Measurements from ENCODE around the gene PHF12.
A peak's percentile ranks its signal among the peaks of the same experiment; 100 is the strongest.
"Not testable (repeated sequence)": the region's sequence is repeated elsewhere in the genome, so short reads cannot be mapped to it uniquely, and the experiment has no call there.

The PHF12 gene

GRCh38 chr17:28928061-28928460, 23.3 kb downstream of the PHF12 start:
- DNase-seq, result no peak

- no peak for DNase-seq
These were observed 24.5 kb downstream of the PHF12 start for GRCh38 chr17:28926786-28927185.

- no peak for DNase-seq
These were observed 25.0 kb downstream of the PHF12 start for GRCh38 chr17:28926366-28926765.

GRCh38 chr17:28925912-28926365, 25.4 kb downstream of the PHF12 start:
- DNase-seq, result no peak

- no peak for DNase-seq
These were observed 31.1 kb downstream of the PHF12 start for GRCh38 chr17:28920201-28920600.

- DNase-seq, result no peak
These were observed 33.0 kb downstream of the PHF12 start for GRCh38 chr17:28918295-28918694.

- no peak for DNase-seq
These were observed 33.9 kb downstream of the PHF12 start for GRCh38 chr17:28917465-28917864.

GRCh38 chr17:28917029-28917428, 34.3 kb downstream of the PHF12 start:
- no peak for DNase-seq

- DNase-seq, result peak; percentile 18
These were observed 34.9 kb downstream of the PHF12 start for GRCh38 chr17:28916302-28916934.

GRCh38 chr17:28912938-28913333, 38.4 kb downstream of the PHF12 start:
- no peak for DNase-seq

GRCh38 chr17:28912281-28912937, 38.9 kb downstream of the PHF12 start:
- DNase-seq, result no peak

- DNase-seq, result no peak
These were observed 39.8 kb downstream of the PHF12 start for GRCh38 chr17:28911411-28912045.

- DNase-seq, result no peak
These were observed 40.8 kb downstream of the PHF12 start for GRCh38 chr17:28910534-28910933.

- no peak for DNase-seq
These were observed 42.6 kb downstream of the PHF12 start for GRCh38 chr17:28908640-28909167.

- no peak for DNase-seq
These were observed 43.4 kb downstream of the PHF12 start for GRCh38 chr17:28907709-28908475.

- no peak for DNase-seq
These were observed 44.4 kb downstream of the PHF12 start for GRCh38 chr17:28906706-28907438.

- DNase-seq, result no peak
These were observed 45.0 kb downstream of the PHF12 start for GRCh38 chr17:28906276-28906675.

GRCh38 chr17:28904800-28905199, 46.5 kb downstream of the PHF12 start:
- no peak for DNase-seq

- DNase-seq, result not testable (repeated sequence)
These were observed 47.8 kb downstream of the PHF12 start for GRCh38 chr17:28903546-28903841.

GRCh38 chr17:28902819-28903545, 48.3 kb downstream of the PHF12 start, which contains the start of gene DHRS13:
Gene DHRS13, minus strand, starts transcription at chr17:28903079. Its CDS starts 135 bp downstream, at chr17:28902944.
- DNase-seq, result peak; percentile 81

GRCh38 chr17:28901866-28902818, 49.2 kb downstream of the PHF12 start:
- DNase-seq, result peak; percentile 19

Data from NCI-H1694 (cell line).